ENCODE measurements around the gene SLC4A9. TPM values are rescaled to one million over a fixed set of nuclear protein-coding genes. Genes with fewer than 3 reads are reported as not detected.
A peak's percentile ranks its signal among the peaks of the same experiment; 100 is the strongest.

SLC4A9 gene, protein sequence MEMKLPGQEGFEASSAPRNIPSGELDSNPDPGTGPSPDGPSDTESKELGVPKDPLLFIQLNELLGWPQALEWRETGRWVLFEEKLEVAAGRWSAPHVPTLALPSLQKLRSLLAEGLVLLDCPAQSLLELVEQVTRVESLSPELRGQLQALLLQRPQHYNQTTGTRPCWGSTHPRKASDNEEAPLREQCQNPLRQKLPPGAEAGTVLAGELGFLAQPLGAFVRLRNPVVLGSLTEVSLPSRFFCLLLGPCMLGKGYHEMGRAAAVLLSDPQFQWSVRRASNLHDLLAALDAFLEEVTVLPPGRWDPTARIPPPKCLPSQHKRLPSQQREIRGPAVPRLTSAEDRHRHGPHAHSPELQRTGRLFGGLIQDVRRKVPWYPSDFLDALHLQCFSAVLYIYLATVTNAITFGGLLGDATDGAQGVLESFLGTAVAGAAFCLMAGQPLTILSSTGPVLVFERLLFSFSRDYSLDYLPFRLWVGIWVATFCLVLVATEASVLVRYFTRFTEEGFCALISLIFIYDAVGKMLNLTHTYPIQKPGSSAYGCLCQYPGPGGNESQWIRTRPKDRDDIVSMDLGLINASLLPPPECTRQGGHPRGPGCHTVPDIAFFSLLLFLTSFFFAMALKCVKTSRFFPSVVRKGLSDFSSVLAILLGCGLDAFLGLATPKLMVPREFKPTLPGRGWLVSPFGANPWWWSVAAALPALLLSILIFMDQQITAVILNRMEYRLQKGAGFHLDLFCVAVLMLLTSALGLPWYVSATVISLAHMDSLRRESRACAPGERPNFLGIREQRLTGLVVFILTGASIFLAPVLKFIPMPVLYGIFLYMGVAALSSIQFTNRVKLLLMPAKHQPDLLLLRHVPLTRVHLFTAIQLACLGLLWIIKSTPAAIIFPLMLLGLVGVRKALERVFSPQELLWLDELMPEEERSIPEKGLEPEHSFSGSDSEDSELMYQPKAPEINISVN
- total RNA-seq (not detected), total RNA-seq (0 to 0.12 reads per million in 2 donors)

- peaks cover 21% of the 10 kb centered on the region for H3K4me1 Mint-ChIP-seq
- peaks cover 2% of the 10 kb centered on the region for H3K36me3 Mint-ChIP-seq (ENCODE audit: low read depth)
- no peak within 1 kb of the TSS for H3K4me3 Mint-ChIP-seq
- DNase-seq, result no peak
- ATAC-seq, result no peak
- H3K9me3 ChIP-seq (ENCODE audit: control insufficient read depth, low read length, poor library complexity, severe bottlenecking), result no peaks in the 10 kb centered on the region
- H3K27me3 Mint-ChIP-seq, result no peaks in the 10 kb centered on the region
- H3K27ac Mint-ChIP-seq, result peak within 1 kb of the TSS; percentile 51
Measured at GRCh38 chr5:140360101-140360500, at the start of gene SLC4A9. Gene SLC4A9, plus strand, starts transcription at chr5:140360194. Its CDS starts 43 bp downstream, at chr5:140360237.

- no peaks in the 10 kb centered on the region for H3K36me3 Mint-ChIP-seq (ENCODE audit: low read depth)
- H3K27me3 Mint-ChIP-seq, result peaks cover 36% of the 10 kb centered on the region
- no peak overlapping the region for H3K27ac Mint-ChIP-seq
- no peak overlapping the region for H3K4me3 Mint-ChIP-seq
- ATAC-seq (no peak), DNase-seq (no peak)
- no peaks in the 10 kb centered on the region for H3K9me3 ChIP-seq (ENCODE audit: control insufficient read depth, low read length, poor library complexity, severe bottlenecking)
- peaks cover 6% of the 10 kb centered on the region for H3K4me1 Mint-ChIP-seq
Measured at GRCh38 chr5:140310434-140310833, 49.6 kb upstream of the SLC4A9 start.

DNA sequence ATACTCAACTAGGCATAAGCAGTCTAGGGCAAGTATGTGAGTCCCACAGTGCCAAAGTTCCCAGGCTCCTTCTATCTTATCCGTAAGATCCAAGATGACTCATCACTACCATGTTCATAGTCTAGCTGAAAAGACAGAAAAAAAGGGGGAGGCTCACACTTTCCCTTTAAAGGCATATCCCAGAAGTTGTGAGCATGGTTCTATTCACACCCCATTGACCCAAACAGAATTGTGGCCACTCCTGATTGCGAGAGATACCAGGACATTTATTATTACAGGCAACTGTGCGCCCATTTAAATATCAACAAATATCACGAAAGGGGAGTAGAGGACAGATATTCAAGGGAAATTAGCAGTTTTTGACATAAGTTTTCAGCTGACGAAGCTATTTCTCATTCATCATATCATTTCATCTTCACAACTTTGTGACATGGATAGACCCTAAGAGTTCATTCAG lies 49.0 kb upstream of the SLC4A9 start:
- Mint-ChIP-seq H3K27ac (no peak overlapping the region), H3K36me3 (ENCODE audit: low read depth) (no peaks in the 10 kb centered on the region), H3K27me3 (peaks cover 31% of the 10 kb centered on the region), H3K4me1 (peaks cover 6% of the 10 kb centered on the region), H3K4me3 (no peak overlapping the region)
- ATAC-seq (no peak), DNase-seq (no peak)
- H3K9me3 ChIP-seq (ENCODE audit: control insufficient read depth, low read length, poor library complexity, severe bottlenecking), result no peaks in the 10 kb centered on the region

DNA sequence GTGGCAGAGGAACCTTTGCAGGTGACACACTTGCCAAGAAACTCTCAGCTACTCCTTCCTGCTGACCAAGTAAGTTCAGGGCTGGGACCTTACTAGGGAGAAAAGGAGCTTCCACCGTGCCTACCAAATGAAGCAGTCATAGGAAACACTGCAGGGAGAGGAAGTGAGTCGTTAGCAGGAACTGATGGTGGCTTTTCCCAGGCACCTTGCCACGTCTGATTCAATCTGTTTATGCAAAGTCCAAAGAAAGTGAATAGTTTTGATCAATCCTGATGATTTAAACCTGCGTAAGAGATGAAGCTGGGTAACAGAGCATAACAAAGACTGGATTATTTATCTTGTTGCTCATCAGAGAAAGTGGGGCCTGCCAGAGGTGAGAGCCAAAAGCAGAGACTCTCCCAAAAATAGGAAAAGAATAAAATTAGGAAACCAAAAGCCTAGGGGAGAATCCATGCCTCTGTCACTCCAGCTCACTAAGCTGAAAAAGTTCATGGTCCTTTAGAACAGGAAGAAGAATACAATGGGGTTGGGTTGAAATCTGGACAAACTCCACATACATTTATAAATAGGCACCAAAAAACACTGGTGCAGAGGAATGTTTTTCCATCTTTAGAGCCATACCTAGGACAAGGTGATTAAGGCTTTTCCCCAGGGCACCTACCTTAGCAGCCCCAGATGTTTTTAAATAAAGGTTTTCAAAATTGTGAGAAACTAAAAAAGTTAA lies 47.8 kb upstream of the SLC4A9 start:
- ATAC-seq (no peak), DNase-seq (no peak)
- Mint-ChIP-seq H3K27ac (no peak overlapping the region), H3K36me3 (ENCODE audit: low read depth) (no peaks in the 10 kb centered on the region), H3K27me3 (peaks cover 25% of the 10 kb centered on the region), H3K4me3 (no peak overlapping the region), H3K4me1 (peaks cover 6% of the 10 kb centered on the region)
- no peaks in the 10 kb centered on the region for H3K9me3 ChIP-seq (ENCODE audit: control insufficient read depth, low read length, poor library complexity, severe bottlenecking)

DNA sequence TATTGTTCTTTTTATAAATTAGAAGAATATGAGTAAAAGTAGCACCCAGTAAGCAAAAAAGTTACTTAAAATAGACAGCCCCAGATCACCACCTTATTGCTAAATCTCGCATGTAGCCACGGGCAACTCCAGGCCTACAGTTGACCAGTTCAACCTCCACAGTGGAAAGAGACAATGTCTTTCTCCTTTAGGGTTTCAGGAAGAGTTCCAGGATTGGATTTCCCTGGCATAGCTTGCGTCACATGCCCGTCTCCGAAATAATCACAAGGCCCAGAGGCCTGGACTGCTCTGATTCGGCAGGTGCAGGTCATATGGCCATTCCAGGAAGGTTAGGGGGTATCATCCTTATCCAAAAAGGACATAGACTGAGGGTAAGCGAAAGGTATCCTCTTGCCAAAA lies 47.2 kb upstream of the SLC4A9 start:
- DNase-seq (no peak), ATAC-seq (no peak)
- H3K9me3 ChIP-seq (ENCODE audit: control insufficient read depth, low read length, poor library complexity, severe bottlenecking), result no peaks in the 10 kb centered on the region
- H3K27ac Mint-ChIP-seq, result no peak overlapping the region
- H3K4me1 Mint-ChIP-seq, result peaks cover 6% of the 10 kb centered on the region
- H3K36me3 Mint-ChIP-seq (ENCODE audit: low read depth), result no peaks in the 10 kb centered on the region
- no peak overlapping the region for H3K4me3 Mint-ChIP-seq
- peaks cover 25% of the 10 kb centered on the region for H3K27me3 Mint-ChIP-seq

DNA sequence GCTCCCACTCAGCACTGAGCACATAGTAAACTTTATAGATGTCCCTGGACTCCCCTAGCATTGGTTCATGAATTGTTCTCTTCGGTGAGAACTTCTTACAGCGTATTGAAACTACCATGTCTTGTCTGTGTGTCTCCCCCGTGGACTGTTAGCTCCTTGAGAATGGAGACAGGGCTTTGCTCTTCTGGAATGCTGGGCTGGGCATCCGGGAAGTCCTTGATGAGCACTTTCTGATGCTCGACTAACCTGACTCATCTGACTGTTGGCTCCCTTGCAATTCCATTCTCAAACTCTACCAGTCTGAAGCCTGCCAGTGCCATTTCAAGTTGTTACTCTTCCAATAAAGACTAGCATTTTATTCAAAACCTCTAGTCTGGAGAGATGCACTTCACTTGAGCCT lies 42.1 kb upstream of the SLC4A9 start:
- Mint-ChIP-seq H3K27me3 (no peaks in the 10 kb centered on the region), H3K4me3 (no peak overlapping the region), H3K4me1 (peaks cover 4% of the 10 kb centered on the region), H3K27ac (no peak overlapping the region), H3K36me3 (ENCODE audit: low read depth) (no peaks in the 10 kb centered on the region)
- no peak for ATAC-seq
- no peak for DNase-seq
- H3K9me3 ChIP-seq (ENCODE audit: control insufficient read depth, low read length, poor library complexity, severe bottlenecking), result no peaks in the 10 kb centered on the region

- Mint-ChIP-seq H3K27ac (no peak overlapping the region), H3K36me3 (ENCODE audit: low read depth) (no peaks in the 10 kb centered on the region), H3K4me1 (peaks cover 4% of the 10 kb centered on the region), H3K27me3 (no peaks in the 10 kb centered on the region), H3K4me3 (no peak overlapping the region)
- no peaks in the 10 kb centered on the region for H3K9me3 ChIP-seq (ENCODE audit: control insufficient read depth, low read length, poor library complexity, severe bottlenecking)
- no peak for ATAC-seq
- DNase-seq, result no peak
Measured at GRCh38 chr5:140318792-140319191, 41.2 kb upstream of the SLC4A9 start.

DNA sequence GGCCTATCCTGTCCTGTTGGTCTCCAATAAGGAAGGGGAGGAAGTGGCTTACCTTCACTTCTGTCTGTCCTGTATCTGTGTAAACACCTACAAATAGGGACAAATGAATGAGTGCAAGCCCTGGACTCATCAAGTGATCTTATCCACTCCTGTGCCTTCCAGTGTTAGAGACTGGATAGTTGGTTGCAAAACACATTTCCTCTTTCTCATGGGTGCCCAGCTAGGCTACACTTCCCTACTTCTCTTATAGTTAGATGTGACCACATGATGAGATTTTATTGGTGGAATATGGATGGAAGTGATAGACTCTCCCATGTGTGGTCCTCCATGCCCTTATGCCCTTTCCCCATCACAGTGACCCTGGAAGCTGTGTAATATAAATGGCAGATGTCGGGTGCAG lies 40.2 kb upstream of the SLC4A9 start:
- H3K4me1 Mint-ChIP-seq, result peaks cover 4% of the 10 kb centered on the region

GRCh38 chr5:140321796-140322195 lies 38.2 kb upstream of the SLC4A9 start:
- no peak overlapping the region for H3K4me3 Mint-ChIP-seq
- H3K36me3 Mint-ChIP-seq (ENCODE audit: low read depth), result no peaks in the 10 kb centered on the region
- no peak overlapping the region for H3K27ac Mint-ChIP-seq
- no peak for DNase-seq
- peak; percentile 51 for ATAC-seq
- H3K27me3 Mint-ChIP-seq, result no peaks in the 10 kb centered on the region
- H3K9me3 ChIP-seq (ENCODE audit: control insufficient read depth, low read length, poor library complexity, severe bottlenecking), result no peaks in the 10 kb centered on the region
- peaks cover 4% of the 10 kb centered on the region for H3K4me1 Mint-ChIP-seq

More for the DNA sequence above, 40.2 kb upstream of the SLC4A9 start:
- H3K9me3 ChIP-seq (ENCODE audit: control insufficient read depth, low read length, poor library complexity, severe bottlenecking), result no peaks in the 10 kb centered on the region
- Mint-ChIP-seq H3K27me3 (no peaks in the 10 kb centered on the region), H3K36me3 (ENCODE audit: low read depth) (no peaks in the 10 kb centered on the region), H3K27ac (no peak overlapping the region), H3K4me3 (no peak overlapping the region)
- ATAC-seq (no peak), DNase-seq (no peak)

DNA sequence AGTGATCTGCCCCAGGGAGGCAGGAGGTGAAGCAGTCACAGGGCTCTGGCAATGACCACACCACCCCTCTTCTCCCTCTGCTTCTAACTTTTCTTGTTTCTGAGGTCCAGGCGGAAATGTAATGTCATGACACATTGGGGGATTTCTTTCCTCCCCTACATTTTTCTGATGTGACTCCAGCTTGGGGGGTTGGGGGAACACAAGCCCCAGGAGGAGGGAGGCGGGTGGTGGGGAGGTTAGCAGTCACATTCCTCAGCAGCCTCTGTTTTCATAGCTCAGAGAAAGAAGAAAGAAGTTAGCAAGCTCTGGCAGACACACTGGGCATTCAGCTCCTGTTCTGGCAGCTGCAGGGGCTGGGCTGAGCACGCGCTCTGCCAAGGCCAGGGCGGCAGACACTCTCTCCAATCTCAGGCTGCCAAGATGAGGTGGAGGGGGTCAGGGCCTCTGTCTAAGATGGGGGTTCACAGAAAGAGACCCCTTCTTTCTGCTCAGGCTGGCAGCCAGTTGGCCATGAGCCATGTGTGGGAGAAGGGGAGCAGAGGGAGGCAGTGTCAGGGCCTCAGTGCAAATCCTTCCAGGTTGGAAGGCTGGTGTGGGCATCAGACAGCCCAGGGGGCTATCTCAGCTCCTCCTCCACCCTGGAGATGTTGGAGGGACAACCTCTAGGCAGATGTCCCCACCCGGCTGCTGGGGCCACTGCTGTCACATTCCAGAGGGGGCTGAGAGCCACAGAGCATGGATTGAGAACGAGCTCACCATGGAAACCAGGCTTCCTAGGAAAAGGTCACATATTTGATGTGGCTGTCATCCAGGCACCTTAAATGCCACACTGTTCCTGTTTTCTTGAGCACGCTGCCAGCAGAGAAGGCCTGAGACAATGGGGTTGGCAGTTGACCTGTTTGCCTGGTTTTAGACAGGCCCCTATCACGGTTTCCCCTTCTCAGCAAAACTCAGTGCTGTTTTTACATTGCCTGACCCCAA lies 37.0 kb upstream of the SLC4A9 start:
- no peak overlapping the region for H3K27ac Mint-ChIP-seq

DNA sequence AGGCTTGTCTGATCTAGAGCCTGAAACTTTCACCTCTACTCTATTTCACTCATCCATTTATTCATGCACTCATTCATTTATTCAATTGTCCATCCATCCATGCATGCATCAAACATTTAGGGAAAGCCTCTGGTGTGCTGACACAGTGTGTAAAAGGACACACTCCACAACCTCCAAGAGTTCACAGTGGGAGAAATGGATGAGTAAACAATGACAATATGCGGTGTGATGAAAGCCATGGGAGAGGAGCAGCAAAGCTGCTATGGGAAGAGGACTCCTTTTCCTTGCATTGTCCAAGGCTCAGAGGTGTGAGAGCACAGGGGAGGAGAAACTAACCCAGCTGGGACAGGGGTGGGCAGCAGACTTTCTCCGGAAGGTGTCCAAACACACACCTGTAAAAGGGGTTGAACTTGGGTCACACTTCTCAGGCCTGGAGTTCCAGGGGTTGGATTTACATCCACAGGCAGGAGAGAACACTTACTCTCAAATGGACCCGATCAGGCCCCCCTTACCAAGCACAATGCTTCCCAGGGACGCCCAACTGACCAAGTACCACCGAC lies 35.9 kb upstream of the SLC4A9 start:
- no peak for ATAC-seq

More for the DNA sequence above, 37.0 kb upstream of the SLC4A9 start:
- no peak for ATAC-seq
- Mint-ChIP-seq H3K4me1 (peaks cover 4% of the 10 kb centered on the region), H3K4me3 (no peak overlapping the region), H3K27me3 (peaks cover 5% of the 10 kb centered on the region), H3K36me3 (ENCODE audit: low read depth) (no peaks in the 10 kb centered on the region)
- no peaks in the 10 kb centered on the region for H3K9me3 ChIP-seq (ENCODE audit: control insufficient read depth, low read length, poor library complexity, severe bottlenecking)
- no peak for DNase-seq

More for the DNA sequence above, 35.9 kb upstream of the SLC4A9 start:
- no peak overlapping the region for H3K4me3 Mint-ChIP-seq
- peaks cover 3% of the 10 kb centered on the region for H3K4me1 Mint-ChIP-seq
- no peak for DNase-seq
- H3K27ac Mint-ChIP-seq, result no peak overlapping the region
- peaks cover 5% of the 10 kb centered on the region for H3K27me3 Mint-ChIP-seq
- no peaks in the 10 kb centered on the region for H3K9me3 ChIP-seq (ENCODE audit: control insufficient read depth, low read length, poor library complexity, severe bottlenecking)
- H3K36me3 Mint-ChIP-seq (ENCODE audit: low read depth), result no peaks in the 10 kb centered on the region
